Heart right ventricle (tissue), 16 donors: ENCODE results near the gene KCNG1. TPM values are rescaled to one million over a fixed set of nuclear protein-coding genes. Genes with fewer than 3 reads are reported as not detected.

Experiments
- ATAC-seq, 8 donors: fragments of 200-7000 bp; cut with Tn5 transposase; one replicate each; pipeline ENCODE4 v1.9.1; 2020; ENCODE audit warnings: mild to moderate bottlenecking in 8 of 8, moderate library complexity in 8 of 8, moderate number of reproducible peaks in 1 of 8
- DNase-seq, 2 donors: peaks; one replicate each; pipeline ENCODE4 v3.0.0-alpha.2; 2020
- H3K27ac ChIP-seq, 10 donors: fragments of 200-600 bp; sonication (generic) in 2 of 10; one replicate each; pipeline versions ENCODE4 v1.5.0 to v1.8.0; 2020 to 2022; ENCODE audit warnings: mild to moderate bottlenecking in 3 of 10
- H3K27me3 ChIP-seq, 7 donors: fragments of 200-600 bp; one replicate each; pipeline ENCODE4 v1.8.0; 2021 to 2022; ENCODE audit warnings: mild to moderate bottlenecking in 2 of 7
- H3K36me3 ChIP-seq, 9 donors: fragments of 200-600 bp; sonication (generic) in 1 of 9; one replicate each; pipeline versions ENCODE4 v1.5.0 to v1.8.0; 2020 to 2022; ENCODE audit warnings: mild to moderate bottlenecking in 2 of 9
- H3K4me1 ChIP-seq, 9 donors: fragments of 200-600 bp; sonication (generic) in 1 of 9; one replicate each; pipeline versions ENCODE4 v1.5.0 to v1.8.0; 2020 to 2022; ENCODE audit warnings: mild to moderate bottlenecking in 4 of 9
- H3K4me3 ChIP-seq, 10 donors: fragments of 200-600 bp; sonication (generic) in 2 of 10; one replicate each; pipeline versions ENCODE4 v1.5.0 to v1.8.0; 2020 to 2022; ENCODE audit warnings: mild to moderate bottlenecking in 7 of 10, moderate library complexity in 2 of 10
- H3K9me3 ChIP-seq, 11 donors: fragments of 200-600 bp in 10 of 11; sonication (generic) in 2 of 11; one replicate each; pipeline versions ENCODE4 v1.5.0 to v1.8.0; 2013 to 2022; ENCODE audit warnings: mild to moderate bottlenecking in 2 of 11, control low read depth in 1 of 11, moderate library complexity in 1 of 11
- CTCF ChIP-seq, 9 donors: fragments of 200-600 bp; sonication (generic) in 2 of 9; IDR thresholded peaks; one replicate each; pipeline versions ENCODE4 v1.5.0 to v1.8.0; 2021 to 2022; ENCODE audit warnings: antibody characterized with exemption in 9 of 9, mild to moderate bottlenecking in 5 of 9, moderate library complexity in 1 of 9
- WGBS, 2 donors: extraction: QIAGEN DNeasy Blood & Tissue Kit; methylation state at CpG; one replicate each; pipeline ENCODE4 v1.1.7; 2013; ENCODE audit warnings: inconsistent platforms in 1 of 2; 5-methylcytosine and 5-hydroxymethylcytosine counted together
- intact Hi-C, 10 donors: fragments of 100-400 bp; cut with DNase I; formaldehyde crosslinking; loops; one replicate each; pipeline versions ENCODE4 v1.11.1 to v1.14.2; 2022
- polyA plus RNA-seq, 2 donors: library from polyadenylated mRNA; stranded (reverse); fragments of 200-250 nt; gene quantifications; one replicate each; pipeline ENCODE4 v1.2.3, GENCODE V29; 2013
- total RNA-seq, 10 donors: library from RNA; stranded (reverse); fragmentation: NEBNext Ultra II Directional in 3 of 10; extraction: Animal tissue kit (Norgen Biotek cat#: 25700) in 3 of 10; gene quantifications; one replicate each; pipeline versions ENCODE4 v1.2.1 to v1.2.4, GENCODE V29; 2021 to 2023
- donor health status: Arrhythmogenic right ventricular cardiomyopathy.
- donor health status: ischemic (EF 13 %, LVEDD 7.1; RV severe dilation, severe dysfunction).
- donor health status: healthy with polysubstance abuse.
- donor health status: DM: no; HTN: yes; CAD: no.
- donor health status: DM: no; HTN: no; CAD: no.
- donor health status: ischemic (EF 25% LVEDD 6.9; RV normal size, moderate dysfunction).
- donor health status: ischemic (EF 25% LVEDD 5.7; RV mildly dilated, moderate dysfunction).
- donor health status: healthy.
- donor health status: DM: yes; HTN: yes; CAD: no.
- donor health status: Ischemic cardiomyopathy.
- donor health status: ischemic (EF 35%, LVEDD 5.7; RV mildly dilated, moderate dysfunction).
- donor health status: nonischemic (EF 11% LVEDD 7.7; RV severe dilation, severe dysfunction).
- donor health status: DM: yes; HTN: yes; CAD: no.
- donor health status: PGD.
- donor health status: ischemic (EF 29% LVEDD 5.4; RV normal size, mild dysfunction).
- donor health status: nonischemic (EF 23%, LVEDD 6.1; RV moderate dilation, normal function).

Gene KCNG1
- total and polyA plus RNA-seq, 12 donors = 0.15 to 0.99 (median 0.32) TPM; not detected in 4

GRCh38 chr20:51064137-51064536 is 41.2 kb upstream of the KCNG1 start:
- WGBS, 2 donors = 76 to 81% methylated on average over 5 of the region's 5 CpGs
- Histone ChIP-seq H3K4me1 (no peaks in the 10 kb centered on the region), H3K9me3 (no peaks in the 10 kb centered on the region), H3K27me3 (peaks cover 0 to 61% (median 45%) of the 10 kb centered on the region in 7 donors), H3K27ac (no peak overlapping the region), H3K36me3 (no peaks in the 10 kb centered on the region), H3K4me3 (no peak overlapping the region)
- no peak for TF ChIP-seq CTCF (IDR thresholded peaks at IDR 0.05)
- intact Hi-C loops = no loop called here
- ATAC-seq (no peak), DNase-seq (no peak)

GRCh38 chr20:51062065-51062464 is 39.2 kb upstream of the KCNG1 start:
- Histone ChIP-seq H3K27me3 (peaks cover 0 to 60% (median 48%) of the 10 kb centered on the region in 7 donors), H3K36me3 (no peaks in the 10 kb centered on the region), H3K4me1 (peaks cover 0 to 4% (median 0%) of the 10 kb centered on the region in 9 donors), H3K9me3 (peaks cover 0 to 2% (median 0%) of the 10 kb centered on the region in 11 donors), H3K4me3 (no peak overlapping the region), H3K27ac (no peak overlapping the region)
- no peak for ATAC-seq
- DNase-seq = no peak
- TF ChIP-seq CTCF (IDR thresholded peaks at IDR 0.05) = no peak
- intact Hi-C loops = no loop called here
- WGBS, 2 donors = 62% methylated on average over 7 of the region's 7 CpGs

DNA sequence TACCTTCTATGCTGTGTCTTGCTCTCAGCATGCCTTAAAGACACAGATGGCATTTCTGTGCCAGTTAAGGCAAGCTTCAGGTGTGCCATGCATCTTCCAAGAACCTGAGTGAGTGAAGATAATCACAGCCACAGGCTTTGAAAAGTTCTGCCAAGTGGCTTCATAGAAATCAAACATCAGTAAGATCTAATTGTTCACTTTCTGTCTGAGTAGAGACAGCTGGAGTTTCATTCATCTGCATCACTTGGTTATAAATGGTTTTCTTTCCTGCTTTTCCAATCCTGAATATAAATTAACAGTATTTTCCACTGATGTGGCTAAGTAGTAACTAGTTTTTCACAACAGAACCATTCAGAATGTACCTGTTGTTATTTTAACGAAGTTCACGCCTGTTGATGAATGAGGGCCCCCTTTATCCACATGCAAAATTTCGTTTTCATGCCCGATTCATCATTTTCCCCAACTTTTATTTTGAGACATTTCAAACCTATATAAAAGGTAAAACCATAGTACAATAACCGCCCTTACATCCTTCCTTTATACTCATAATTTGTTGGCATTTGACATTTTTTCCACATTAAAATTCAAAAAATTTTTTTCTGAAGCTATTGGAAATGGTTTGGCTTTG is 38.6 kb upstream of the KCNG1 start:
- intact Hi-C loops = no loop called here
- DNase-seq (no peak), ATAC-seq (no peak)
- Histone ChIP-seq H3K27me3 (peaks cover 0 to 60% (median 48%) of the 10 kb centered on the region in 7 donors), H3K4me1 (peaks cover 0 to 4% (median 0%) of the 10 kb centered on the region in 9 donors), H3K36me3 (no peaks in the 10 kb centered on the region), H3K27ac (no peak overlapping the region), H3K4me3 (no peak overlapping the region), H3K9me3 (peaks cover 0 to 4% (median 0%) of the 10 kb centered on the region in 11 donors)
- 80 to 84% methylated on average over 5 of the region's 5 CpGs for WGBS, 2 donors
- TF ChIP-seq CTCF (IDR thresholded peaks at IDR 0.05) = no peak

DNA sequence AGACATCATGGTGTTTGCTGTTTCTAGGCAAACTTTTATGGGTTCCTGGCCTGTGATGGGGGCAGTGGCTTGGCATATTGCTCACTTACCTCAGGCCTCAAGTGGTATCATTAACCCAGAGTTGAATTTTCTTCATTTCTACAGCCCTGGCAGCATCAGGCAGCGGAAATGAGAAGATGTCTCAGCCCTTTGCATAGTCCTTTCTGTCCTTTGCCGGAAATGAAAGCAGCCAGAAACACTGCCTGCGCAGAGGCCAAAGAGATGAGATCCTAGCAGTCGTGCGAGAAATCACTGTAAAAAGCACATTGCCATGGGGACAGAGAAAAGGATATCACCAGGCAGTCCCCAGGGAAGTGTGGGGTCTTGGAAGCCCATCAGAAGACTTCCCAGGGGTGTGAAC is 37.4 kb upstream of the KCNG1 start:
- peaks cover 0 to 4% (median 0%) of the 10 kb centered on the region in 11 donors for H3K9me3 ChIP-seq
- TF ChIP-seq CTCF (IDR thresholded peaks at IDR 0.05) = no peak
- intact Hi-C loops = no loop called here
- 68 to 69% methylated on average over 5 of the region's 5 CpGs for WGBS, 2 donors
- peaks cover 0 to 4% (median 0%) of the 10 kb centered on the region in 9 donors for H3K4me1 ChIP-seq
- H3K27ac ChIP-seq = no peak overlapping the region
- no peak for DNase-seq
- peaks cover 0 to 63% (median 48%) of the 10 kb centered on the region in 7 donors for H3K27me3 ChIP-seq
- H3K4me3 ChIP-seq = no peak overlapping the region
- ATAC-seq = no peak
- H3K36me3 ChIP-seq = no peaks in the 10 kb centered on the region
